GM23338 (cell line): ENCODE measurements around the gene KCNH8. TPM values are rescaled to one million over a fixed set of nuclear protein-coding genes. Genes with fewer than 3 reads are reported as not detected.

ENCODE experiments used
- ATAC-seq: fragments of 200-7000 bp; cut with Tn5 transposase; 3 replicates; pipeline ENCODE4 v1.9.1; 2020
- DNase-seq: peaks from one replicate; pipeline ENCODE4 v3.0.0-alpha.2; 2015; ENCODE audit warnings: low spot score
- H2AFZ ChIP-seq: fragments of 200-600 bp; sonication (generic); 2 replicates; pipeline ENCODE4 v1.8.0; 2016; ENCODE audit warnings: antibody characterized with exemption, mild to moderate bottlenecking, moderate library complexity
- H3F3A ChIP-seq: fragments of 200-600 bp; sonication (generic); replicated peaks from 2 replicates; pipeline ENCODE4 v1.8.0; 2017; ENCODE audit warnings: antibody characterized with exemption, mixed run types, low read depth
- H3K27ac ChIP-seq: fragments of 200-600 bp; sonication (generic); 2 replicates; pipeline ENCODE4 v1.6.1; 2016; ENCODE audit warnings: low read depth
- H3K27me3 ChIP-seq: fragments of 200-600 bp; sonication (generic); 2 replicates; pipeline ENCODE4 v1.8.0; 2016; ENCODE audit warnings: mild to moderate bottlenecking, mixed run types, moderate library complexity; ENCODE audit not compliant: insufficient read depth
- H3K36me3 ChIP-seq: fragments of 200-600 bp; sonication (generic); 2 replicates; pipeline ENCODE4 v1.8.0; 2016; ENCODE audit warnings: mild to moderate bottlenecking; ENCODE audit not compliant: insufficient read depth
- H3K4me1 ChIP-seq: fragments of 200-600 bp; sonication (generic); 2 replicates; pipeline ENCODE4 v1.8.0; 2016; ENCODE audit warnings: mild to moderate bottlenecking, moderate library complexity; ENCODE audit not compliant: insufficient read depth
- H3K4me2 ChIP-seq: fragments of 200-600 bp; sonication (generic); 2 replicates; pipeline ENCODE4 v1.7.1; 2017; ENCODE audit warnings: mixed run types
- H3K4me3 ChIP-seq: fragments of 200-600 bp; sonication (generic); 2 replicates; pipeline ENCODE4 v1.6.1; 2016; ENCODE audit warnings: mixed run types
- H3K79me2 ChIP-seq: fragments of 200-600 bp; sonication (generic); replicated peaks from 2 replicates; pipeline ENCODE4 v1.8.0; 2017; ENCODE audit warnings: mild to moderate bottlenecking; ENCODE audit not compliant: insufficient read depth
- H3K9me2 ChIP-seq: fragments of 200-600 bp; sonication (generic); 2 replicates; pipeline ENCODE4 v1.8.0; 2017; ENCODE audit not compliant: insufficient read depth
- H4K20me1 ChIP-seq: fragments of 200-600 bp; sonication (generic); replicated peaks from 2 replicates; pipeline ENCODE4 v1.8.0; 2017; ENCODE audit warnings: mild to moderate bottlenecking; ENCODE audit not compliant: insufficient read depth
- H3K27ac Mint-ChIP-seq: 2 replicates; pipeline ENCODE4 v1.8.0; 2020; ENCODE audit warnings: inconsistent platforms, mild to moderate bottlenecking, moderate library complexity, mixed read lengths
- H3K27me3 Mint-ChIP-seq: 3 replicates; pipeline ENCODE4 v1.8.0; 2022; ENCODE audit warnings: low read depth, mild to moderate bottlenecking, moderate library complexity, mixed read lengths, inconsistent platforms; ENCODE audit not compliant: insufficient read depth, poor library complexity
- H3K36me3 Mint-ChIP-seq: 3 replicates; pipeline ENCODE4 v1.8.0; 2021; ENCODE audit warnings: low read depth, mild to moderate bottlenecking, inconsistent platforms, moderate library complexity, mixed read lengths
- H3K4me1 Mint-ChIP-seq: 3 replicates; pipeline ENCODE4 v1.8.0; 2020; ENCODE audit warnings: mild to moderate bottlenecking, inconsistent platforms, mixed read lengths
- H3K4me3 Mint-ChIP-seq: 3 replicates; pipeline ENCODE4 v1.8.0; 2021; ENCODE audit warnings: moderate library complexity, mild to moderate bottlenecking, inconsistent platforms, mixed read lengths
- H3K9me3 Mint-ChIP-seq: 3 replicates; pipeline ENCODE4 v1.8.0; 2020; ENCODE audit warnings: moderate library complexity, mild to moderate bottlenecking, inconsistent platforms, mixed read lengths
- CREB1 ChIP-seq: fragments of 250-450 bp; sonication (Bioruptor Pico); IDR thresholded peaks from 2 replicates; pipeline ENCODE4 v1.5.0; 2020; ENCODE audit warnings: low read depth, mild to moderate bottlenecking, moderate library complexity
- ETS1 ChIP-seq: IDR thresholded peaks from 2 replicates; pipeline ENCODE4 v1.6.1; 2016; ENCODE audit warnings: antibody characterized with exemption
- EZH2 ChIP-seq: fragments of 200-600 bp; sonication (generic); IDR thresholded peaks from one replicate; pipeline ENCODE4 v1.8.0; 2017; ENCODE audit warnings: antibody characterized with exemption, mild to moderate bottlenecking, low read depth; ENCODE audit not compliant: unreplicated experiment
- EZH2phosphoT487 ChIP-seq: fragments of 200-600 bp; sonication (generic); IDR thresholded peaks from one replicate; pipeline ENCODE4 v1.8.1; 2018; ENCODE audit warnings: antibody characterized with exemption; ENCODE audit not compliant: unreplicated experiment
- JUNB ChIP-seq: IDR thresholded peaks from one replicate; pipeline ENCODE4 v1.6.1; 2016; ENCODE audit warnings: antibody characterized with exemption; ENCODE audit not compliant: unreplicated experiment
- NANOG ChIP-seq: IDR thresholded peaks from 2 replicates; pipeline ENCODE4 v1.6.1; 2016; ENCODE audit warnings: antibody characterized with exemption, borderline replicate concordance
- POLR2AphosphoS5 ChIP-seq: IDR thresholded peaks from 2 replicates; pipeline ENCODE4 v1.6.1; 2016; ENCODE audit warnings: antibody characterized with exemption, low read depth
- REST ChIP-seq: IDR thresholded peaks from one replicate; pipeline ENCODE4 v1.6.1; 2018; ENCODE audit warnings: antibody characterized with exemption; ENCODE audit not compliant: unreplicated experiment
- STAT1 ChIP-seq: IDR thresholded peaks from one replicate; pipeline ENCODE4 v1.6.1; 2016; ENCODE audit warnings: antibody characterized with exemption; ENCODE audit not compliant: unreplicated experiment
- ZNF114 ChIP-seq: fragments of 250-450 bp; sonication (Bioruptor Pico); IDR thresholded peaks from 2 replicates; pipeline ENCODE4 v1.5.0; 2020; ENCODE audit warnings: mild to moderate bottlenecking, moderate library complexity
- ZNF331 ChIP-seq: fragments of 250-450 bp; sonication (Bioruptor Pico); IDR thresholded peaks from 2 replicates; pipeline ENCODE4 v1.5.0; 2020; ENCODE audit warnings: low read depth, mild to moderate bottlenecking, moderate library complexity
- ZNF462 ChIP-seq: fragments of 250-450 bp; sonication (Bioruptor Pico); IDR thresholded peaks from 2 replicates; pipeline ENCODE4 v1.5.0; 2020; ENCODE audit warnings: mild to moderate bottlenecking, moderate library complexity
- polyA plus RNA-seq: library from polyadenylated mRNA; unstranded; fragments of >200 nt; fragmentation: Nextera tagmentation; extraction: Ambion mirVana; gene quantifications from 2 replicates; pipeline ENCODE4 v1.2.1, GENCODE V29; 2016
- total RNA-seq: library from RNA; depleted of rRNA; stranded (reverse); fragments of >200 nt; shearing (Covaris generic); gene quantifications from 2 replicates; pipeline ENCODE4 v1.2.3, GENCODE V29; 2014
- TF ChIP-seq, protein P1 (sequence below), 2 experiments: fragments of 200-600 bp in 1 of 2; sonication (generic) in 1 of 2; conservative IDR thresholded peaks; 2 replicates each; pipeline versions ENCODE4 v1.5.1 to v1.6.1; 2016 to 2017; ENCODE audit warnings: antibody characterized with exemption in 2 of 2, low read depth in 2 of 2, mild to moderate bottlenecking in 2 of 2, moderate library complexity in 1 of 2

Gene KCNH8
- total and polyA plus RNA-seq, 2 experiments from 2014 or later: 1.3 to 3.4 TPM

DNA sequence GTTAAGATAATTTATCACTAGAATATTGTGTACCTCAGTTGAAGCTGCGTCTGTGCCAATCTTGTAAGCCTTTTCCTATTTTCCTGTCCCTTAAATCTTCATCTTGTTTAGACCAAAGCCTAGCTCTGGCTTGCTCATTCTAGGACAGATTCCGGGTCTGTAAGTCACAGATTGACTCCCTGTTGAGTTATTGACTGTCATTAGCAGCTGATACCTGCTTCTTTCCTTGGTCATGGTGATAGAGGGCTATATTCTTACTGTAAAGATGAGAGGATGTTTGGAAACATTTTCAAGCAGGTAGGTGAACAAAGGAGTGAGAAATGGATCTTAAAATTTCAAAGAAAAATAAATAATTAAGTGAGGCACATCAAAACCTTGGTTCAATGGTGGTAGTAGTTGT is 200.2 kb downstream of the KCNH8 start:
- no peak for DNase-seq
- TF ChIP-seq, protein P1, sequence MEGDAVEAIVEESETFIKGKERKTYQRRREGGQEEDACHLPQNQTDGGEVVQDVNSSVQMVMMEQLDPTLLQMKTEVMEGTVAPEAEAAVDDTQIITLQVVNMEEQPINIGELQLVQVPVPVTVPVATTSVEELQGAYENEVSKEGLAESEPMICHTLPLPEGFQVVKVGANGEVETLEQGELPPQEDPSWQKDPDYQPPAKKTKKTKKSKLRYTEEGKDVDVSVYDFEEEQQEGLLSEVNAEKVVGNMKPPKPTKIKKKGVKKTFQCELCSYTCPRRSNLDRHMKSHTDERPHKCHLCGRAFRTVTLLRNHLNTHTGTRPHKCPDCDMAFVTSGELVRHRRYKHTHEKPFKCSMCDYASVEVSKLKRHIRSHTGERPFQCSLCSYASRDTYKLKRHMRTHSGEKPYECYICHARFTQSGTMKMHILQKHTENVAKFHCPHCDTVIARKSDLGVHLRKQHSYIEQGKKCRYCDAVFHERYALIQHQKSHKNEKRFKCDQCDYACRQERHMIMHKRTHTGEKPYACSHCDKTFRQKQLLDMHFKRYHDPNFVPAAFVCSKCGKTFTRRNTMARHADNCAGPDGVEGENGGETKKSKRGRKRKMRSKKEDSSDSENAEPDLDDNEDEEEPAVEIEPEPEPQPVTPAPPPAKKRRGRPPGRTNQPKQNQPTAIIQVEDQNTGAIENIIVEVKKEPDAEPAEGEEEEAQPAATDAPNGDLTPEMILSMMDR (conservative IDR thresholded peaks at IDR 0.05; ENCODE audit: low read depth in 2 of 2): no peak
- TF ChIP-seq NANOG (no peak), POLR2AphosphoS5 (no peak), EZH2phosphoT487 (no peak), ZNF114 (CRISPR knock-in tag) (no peak), EZH2 (no peak), REST (no peak), ETS1 (no peak), JUNB (no peak), STAT1 (no peak), CREB1 (CRISPR knock-in tag) (no peak), ZNF331 (no peak), ZNF462 (CRISPR knock-in tag) (no peak)
- Mint-ChIP-seq H3K36me3 (peaks cover 26% of the 10 kb centered on the region), H3K9me3 (peaks cover 28% of the 10 kb centered on the region; the same call in 2 of the 3 replicates), H3K4me1 (peaks cover 23% of the 10 kb centered on the region), H3K4me3 (no peak overlapping the region), H3K27me3 (no peaks in the 10 kb centered on the region), H3K27ac (no peak overlapping the region)
- no peaks in the 10 kb centered on the region for H3K36me3 ChIP-seq
- H3K27me3 ChIP-seq: no peaks in the 10 kb centered on the region
- no peak overlapping the region for H3K4me2 ChIP-seq
- no peak overlapping the region for H3K4me3 ChIP-seq
- H4K20me1 ChIP-seq: no peaks in the 10 kb centered on the region
- no peak overlapping the region for H2AFZ ChIP-seq
- no peaks in the 10 kb centered on the region for H3K79me2 ChIP-seq
- no peak overlapping the region for H3K27ac ChIP-seq
- H3F3A ChIP-seq: no peaks in the 10 kb centered on the region
- ATAC-seq: peak; percentile 66
- peaks cover 19% of the 10 kb centered on the region for H3K4me1 ChIP-seq
- no peaks in the 10 kb centered on the region for H3K9me2 ChIP-seq
